Measurements from ENCODE around the gene GABRD. TPM values are rescaled to one million over a fixed set of nuclear protein-coding genes. Genes with fewer than 3 reads are reported as not detected.

The GABRD gene
- total RNA-seq, 1 donor from 2014 or later = not detected

GRCh38 chr1:1971688-1972087 lies 47.5 kb upstream of the GABRD start:
- Histone ChIP-seq H3K36me3 (no peaks in the 10 kb centered on the region), H3K9me3 (no peaks in the 10 kb centered on the region), H3K27ac (no peak overlapping the region), H3K4me3 (no peak overlapping the region), H3K27me3 (no peaks in the 10 kb centered on the region), H3K4me1 (no peaks in the 10 kb centered on the region)
- DNase-seq (ENCODE audit: extremely low spot score in 2 of 2) = no peak
- TF ChIP-seq CTCF (IDR thresholded peaks at IDR 0.05) (no peak), POLR2AphosphoS5 (IDR thresholded peaks at IDR 0.05; ENCODE audit: insufficient read depth in 1 of 2, low read depth in 1 of 2) (no peak), POLR2A (IDR thresholded peaks at IDR 0.05) (no peak)
- intact Hi-C loops (cut with DNase I) = no loop called here

GRCh38 chr1:1972976-1973715 lies 46.0 kb upstream of the GABRD start:
- TF ChIP-seq POLR2A (IDR thresholded peaks at IDR 0.05) (no peak), POLR2AphosphoS5 (IDR thresholded peaks at IDR 0.05; ENCODE audit: insufficient read depth in 1 of 2, low read depth in 1 of 2) (no peak), CTCF (IDR thresholded peaks at IDR 0.05) (no peak)
- intact Hi-C loops (cut with DNase I) = no loop called here
- no peaks in the 10 kb centered on the region for H3K27me3 ChIP-seq
- H3K27ac ChIP-seq = no peak overlapping the region
- no peaks in the 10 kb centered on the region for H3K36me3 ChIP-seq
- H3K4me1 ChIP-seq = no peaks in the 10 kb centered on the region
- DNase-seq (ENCODE audit: extremely low spot score in 2 of 2) = no peak
- no peak overlapping the region for H3K4me3 ChIP-seq
- no peaks in the 10 kb centered on the region for H3K9me3 ChIP-seq

GRCh38 chr1:1973716-1974642 lies 45.2 kb upstream of the GABRD start:
- TF ChIP-seq POLR2A (IDR thresholded peaks at IDR 0.05) (no peak), CTCF (IDR thresholded peaks at IDR 0.05) (no peak), POLR2AphosphoS5 (IDR thresholded peaks at IDR 0.05; ENCODE audit: insufficient read depth in 1 of 2, low read depth in 1 of 2) (no peak)
- Histone ChIP-seq H3K9me3 (no peaks in the 10 kb centered on the region), H3K4me3 (no peak overlapping the region), H3K36me3 (no peaks in the 10 kb centered on the region), H3K27ac (no peak overlapping the region), H3K4me1 (no peaks in the 10 kb centered on the region), H3K27me3 (no peaks in the 10 kb centered on the region)
- no peak for DNase-seq (ENCODE audit: extremely low spot score in 2 of 2)
- intact Hi-C loops (cut with DNase I) = no loop called here

- no peak overlapping the region for H3K27ac ChIP-seq
- intact Hi-C loops (cut with DNase I) = no loop called here
- no peak for TF ChIP-seq CTCF (IDR thresholded peaks at IDR 0.05)
- TF ChIP-seq POLR2AphosphoS5 (IDR thresholded peaks at IDR 0.05; ENCODE audit: insufficient read depth in 1 of 2, low read depth in 1 of 2) = no peak
- no peak for TF ChIP-seq POLR2A (IDR thresholded peaks at IDR 0.05)
- no peak overlapping the region for H3K4me3 ChIP-seq
- H3K4me1 ChIP-seq = no peaks in the 10 kb centered on the region
- no peak for DNase-seq (ENCODE audit: extremely low spot score in 2 of 2)
- no peaks in the 10 kb centered on the region for H3K27me3 ChIP-seq
- no peaks in the 10 kb centered on the region for H3K36me3 ChIP-seq
- H3K9me3 ChIP-seq = no peaks in the 10 kb centered on the region
Measured at GRCh38 chr1:1974834-1975233, 44.3 kb upstream of the GABRD start.

Data from vagina (tissue), 2 donors.